Adipocyte (in vitro differentiated cells): ENCODE measurements around the gene RETREG1.
A peak's percentile ranks its signal among the peaks of the same experiment; 100 is the strongest.

Experiments used
- DNase-seq: peaks from one replicate; pipeline ENCODE4 v3.0.0-alpha.2; 2015; ENCODE audit warnings: low read depth
- H3K27me3 ChIP-seq: replicated peaks from 2 replicates; pipeline ENCODE4 v1.7.0; 2013; ENCODE audit warnings: mild to moderate bottlenecking, low read length, moderate library complexity; ENCODE audit not compliant: control insufficient read depth, insufficient read depth
- H3K36me3 ChIP-seq: 2 replicates; pipeline ENCODE4 v1.7.0; 2013; ENCODE audit warnings: low read length, mild to moderate bottlenecking, moderate library complexity; ENCODE audit not compliant: control insufficient read depth, insufficient read depth, severe bottlenecking
- H3K4me1 ChIP-seq: 2 replicates; pipeline ENCODE4 v1.7.0; 2013; ENCODE audit warnings: mild to moderate bottlenecking, low read length, moderate library complexity; ENCODE audit not compliant: control insufficient read depth, insufficient read depth
- H3K4me3 ChIP-seq: 2 replicates; pipeline ENCODE4 v1.7.0; 2013; ENCODE audit warnings: mild to moderate bottlenecking, low read length, moderate library complexity
- H3K9ac ChIP-seq: 2 replicates; pipeline ENCODE4 v1.7.0; 2013; ENCODE audit warnings: mild to moderate bottlenecking, low read length, moderate library complexity
- H3K9me3 ChIP-seq: 2 replicates; pipeline ENCODE4 v1.7.0; 2013; ENCODE audit warnings: mild to moderate bottlenecking, low read length, moderate library complexity; ENCODE audit not compliant: control insufficient read depth

The RETREG1 gene, protein sequence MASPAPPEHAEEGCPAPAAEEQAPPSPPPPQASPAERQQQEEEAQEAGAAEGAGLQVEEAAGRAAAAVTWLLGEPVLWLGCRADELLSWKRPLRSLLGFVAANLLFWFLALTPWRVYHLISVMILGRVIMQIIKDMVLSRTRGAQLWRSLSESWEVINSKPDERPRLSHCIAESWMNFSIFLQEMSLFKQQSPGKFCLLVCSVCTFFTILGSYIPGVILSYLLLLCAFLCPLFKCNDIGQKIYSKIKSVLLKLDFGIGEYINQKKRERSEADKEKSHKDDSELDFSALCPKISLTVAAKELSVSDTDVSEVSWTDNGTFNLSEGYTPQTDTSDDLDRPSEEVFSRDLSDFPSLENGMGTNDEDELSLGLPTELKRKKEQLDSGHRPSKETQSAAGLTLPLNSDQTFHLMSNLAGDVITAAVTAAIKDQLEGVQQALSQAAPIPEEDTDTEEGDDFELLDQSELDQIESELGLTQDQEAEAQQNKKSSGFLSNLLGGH

DNA sequence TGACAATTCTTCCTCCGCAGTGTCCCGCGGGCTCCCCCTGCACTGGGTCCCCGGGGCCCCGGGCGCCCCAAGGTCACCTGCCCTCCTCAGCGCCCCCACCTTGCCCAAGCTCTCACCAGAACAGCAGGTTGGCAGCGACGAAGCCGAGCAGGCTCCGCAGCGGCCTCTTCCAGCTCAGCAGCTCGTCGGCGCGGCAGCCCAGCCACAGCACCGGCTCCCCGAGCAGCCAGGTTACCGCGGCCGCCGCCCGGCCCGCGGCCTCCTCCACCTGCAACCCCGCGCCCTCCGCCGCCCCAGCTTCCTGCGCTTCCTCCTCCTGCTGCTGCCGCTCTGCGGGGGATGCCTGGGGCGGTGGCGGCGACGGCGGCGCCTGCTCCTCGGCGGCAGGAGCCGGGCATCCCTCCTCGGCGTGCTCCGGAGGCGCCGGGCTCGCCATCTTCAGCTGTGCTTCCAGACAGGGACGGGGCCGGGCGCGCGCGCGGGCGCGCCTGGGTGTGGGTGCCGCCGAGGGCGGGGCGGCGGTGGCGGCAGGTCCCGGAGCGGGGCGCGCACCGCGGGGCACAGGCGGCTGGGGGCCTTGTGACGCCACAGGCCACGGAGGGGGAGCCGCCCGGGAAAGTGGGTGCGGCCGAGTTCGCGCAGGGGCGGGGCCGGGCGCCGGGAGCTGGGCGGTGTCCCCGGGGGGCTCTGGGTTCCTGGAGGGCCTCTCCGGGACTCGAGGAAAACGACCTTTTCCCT, at the start of gene RETREG1:
RETREG1 (minus strand) TSS at position 462 of the 738 bp plus-strand sequence; CDS start at position 436, 26 bp downstream.
- H3K36me3 ChIP-seq = no peaks in the 10 kb centered on the region
- peaks cover 29% of the 10 kb centered on the region for H3K4me1 ChIP-seq
- no peaks in the 10 kb centered on the region for H3K27me3 ChIP-seq
- peak; percentile 70 for DNase-seq
- no peaks in the 10 kb centered on the region for H3K9me3 ChIP-seq
- H3K4me3 ChIP-seq = peak within 1 kb of the TSS; percentile 92
- H3K9ac ChIP-seq = peak within 1 kb of the TSS; percentile 91

DNA sequence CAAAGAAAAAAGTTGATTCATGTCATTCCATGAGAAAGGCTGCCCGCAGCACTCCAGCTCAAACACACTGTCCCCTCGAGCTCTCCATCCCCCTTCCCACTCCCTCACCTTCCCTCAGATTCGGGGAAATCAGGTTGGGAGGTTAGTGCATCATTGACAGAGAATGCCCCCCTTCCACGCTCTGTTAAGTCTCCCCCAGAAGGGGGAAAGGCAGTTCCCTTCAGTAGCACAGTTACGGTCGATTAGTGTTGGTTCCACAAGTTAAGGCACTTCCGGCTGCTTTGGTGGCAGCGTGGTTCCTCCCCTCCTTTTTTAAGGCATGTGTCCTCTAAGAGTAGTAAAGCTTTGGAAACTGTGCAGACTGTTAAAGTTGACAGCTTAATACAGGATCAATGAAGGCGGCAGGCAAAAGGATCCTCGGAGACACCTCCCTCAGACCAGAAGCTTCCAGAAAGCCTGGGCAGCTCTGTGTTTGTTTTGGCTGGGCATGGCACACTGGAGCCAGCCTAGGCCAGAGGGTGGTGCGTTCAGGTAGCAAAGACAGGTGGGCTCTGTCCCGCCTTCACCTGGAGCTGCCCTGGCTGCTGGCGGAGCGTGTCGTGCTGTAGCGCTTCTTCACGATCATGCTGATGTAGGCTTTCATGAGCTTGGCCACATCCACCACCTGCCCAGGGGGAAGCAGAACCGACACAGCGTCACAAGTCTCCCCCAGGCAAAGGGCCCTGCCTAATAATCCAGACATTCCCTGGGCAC, 49.5 kb upstream of the RETREG1 start:
- H3K9me3 ChIP-seq = no peaks in the 10 kb centered on the region

DNA sequence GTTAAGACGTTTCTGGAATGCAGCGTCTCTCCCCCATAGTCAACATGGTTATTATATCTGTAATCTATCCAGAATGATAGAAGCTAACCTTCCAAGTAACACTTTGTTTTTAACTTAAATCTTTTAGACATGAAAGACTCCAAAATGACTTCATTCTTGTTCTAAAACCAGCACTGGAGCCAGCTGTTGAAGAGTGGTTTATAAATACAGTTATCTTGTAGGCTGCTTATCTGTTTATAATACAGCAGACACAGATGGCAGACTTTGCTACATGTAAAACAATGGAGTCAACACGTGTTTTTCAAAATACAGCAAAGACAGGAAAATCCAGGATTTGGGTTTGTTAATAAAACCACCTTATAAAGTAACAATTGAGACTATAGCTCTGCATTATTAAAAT, 48.8 kb upstream of the RETREG1 start:
- peaks cover 6% of the 10 kb centered on the region for H3K36me3 ChIP-seq
- H3K27me3 ChIP-seq = no peaks in the 10 kb centered on the region
- DNase-seq = no peak
- no peak overlapping the region for H3K9ac ChIP-seq
- peaks cover 8% of the 10 kb centered on the region for H3K4me1 ChIP-seq
- no peaks in the 10 kb centered on the region for H3K9me3 ChIP-seq
- H3K4me3 ChIP-seq = no peak overlapping the region

More for the DNA sequence above, 49.5 kb upstream of the RETREG1 start:
- peaks cover 8% of the 10 kb centered on the region for H3K4me1 ChIP-seq
- peaks cover 9% of the 10 kb centered on the region for H3K36me3 ChIP-seq
- H3K9ac ChIP-seq = no peak overlapping the region
- H3K4me3 ChIP-seq = no peak overlapping the region
- DNase-seq = no peak
- H3K27me3 ChIP-seq = no peaks in the 10 kb centered on the region

DNA sequence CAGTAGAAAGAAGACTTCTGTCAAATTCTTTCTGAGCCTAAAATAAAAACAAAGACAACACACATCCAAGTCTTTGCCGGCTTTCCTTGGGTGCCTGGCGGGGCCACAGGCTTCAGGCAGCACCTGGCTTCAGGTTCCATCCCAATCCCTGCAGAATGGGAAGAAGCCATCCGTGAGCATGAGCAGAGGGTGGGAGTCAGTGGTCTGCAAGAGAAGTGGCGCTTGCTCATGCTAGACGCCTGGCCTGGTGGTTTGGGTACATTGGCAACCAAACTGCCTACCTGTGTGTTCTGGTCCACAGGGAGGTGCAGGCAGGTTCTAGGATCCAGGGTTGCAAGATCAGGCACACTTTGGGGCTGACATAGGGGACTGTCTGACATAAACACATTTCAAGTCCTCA, 47.6 kb upstream of the RETREG1 start:
- H3K9ac ChIP-seq = no peak overlapping the region
- no peak overlapping the region for H3K4me3 ChIP-seq
- no peaks in the 10 kb centered on the region for H3K27me3 ChIP-seq
- DNase-seq = no peak
- H3K36me3 ChIP-seq = peaks cover 6% of the 10 kb centered on the region
- H3K9me3 ChIP-seq = no peaks in the 10 kb centered on the region
- no peaks in the 10 kb centered on the region for H3K4me1 ChIP-seq

DNA sequence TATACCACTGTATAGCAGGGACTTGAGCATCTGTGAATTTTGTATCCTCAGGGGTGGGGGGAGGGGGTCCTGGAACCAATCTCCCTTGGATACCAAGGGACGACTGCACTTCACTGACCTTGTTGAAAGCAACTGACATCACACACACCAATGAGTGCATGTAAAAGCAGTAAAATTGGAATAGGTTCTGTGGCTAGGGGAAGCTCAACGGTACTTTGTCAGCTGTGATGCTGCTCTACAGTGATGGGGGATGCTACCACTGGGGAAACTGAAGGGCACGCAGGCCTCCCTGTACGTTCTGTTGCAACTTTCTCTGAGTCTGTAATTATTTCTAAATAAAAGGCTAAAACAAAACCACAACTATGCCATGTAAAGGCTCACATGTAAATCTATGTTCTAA, 47.0 kb upstream of the RETREG1 start:
- Histone ChIP-seq H3K4me3 (no peak overlapping the region), H3K9ac (no peak overlapping the region), H3K27me3 (no peaks in the 10 kb centered on the region), H3K9me3 (peaks cover 4% of the 10 kb centered on the region), H3K36me3 (peaks cover 6% of the 10 kb centered on the region), H3K4me1 (no peaks in the 10 kb centered on the region)
- DNase-seq = peak; percentile 7

DNA sequence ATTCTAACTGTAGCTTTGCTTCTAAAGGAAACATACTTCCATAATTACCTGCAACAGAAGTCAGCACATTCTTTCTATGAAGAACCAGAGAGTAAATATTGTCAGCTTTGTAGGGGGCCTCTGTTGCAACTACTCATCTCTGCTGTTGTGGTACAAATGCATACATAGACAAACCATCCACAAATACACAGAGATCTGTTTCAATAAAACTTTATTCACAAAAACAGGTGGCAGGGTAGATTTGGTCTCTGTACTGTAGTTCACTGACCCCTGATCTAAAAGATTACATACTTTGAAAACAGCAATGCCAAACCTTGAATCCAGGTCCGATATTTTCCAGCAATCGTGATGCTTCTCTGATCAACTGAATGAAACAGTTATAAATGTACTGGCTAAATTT, 44.9 kb upstream of the RETREG1 start:
- H3K9ac ChIP-seq = no peak overlapping the region
- H3K4me1 ChIP-seq = peaks cover 17% of the 10 kb centered on the region
- DNase-seq = no peak
- H3K36me3 ChIP-seq = no peaks in the 10 kb centered on the region
- peaks cover 6% of the 10 kb centered on the region for H3K9me3 ChIP-seq
- no peaks in the 10 kb centered on the region for H3K27me3 ChIP-seq
- no peak overlapping the region for H3K4me3 ChIP-seq

DNA sequence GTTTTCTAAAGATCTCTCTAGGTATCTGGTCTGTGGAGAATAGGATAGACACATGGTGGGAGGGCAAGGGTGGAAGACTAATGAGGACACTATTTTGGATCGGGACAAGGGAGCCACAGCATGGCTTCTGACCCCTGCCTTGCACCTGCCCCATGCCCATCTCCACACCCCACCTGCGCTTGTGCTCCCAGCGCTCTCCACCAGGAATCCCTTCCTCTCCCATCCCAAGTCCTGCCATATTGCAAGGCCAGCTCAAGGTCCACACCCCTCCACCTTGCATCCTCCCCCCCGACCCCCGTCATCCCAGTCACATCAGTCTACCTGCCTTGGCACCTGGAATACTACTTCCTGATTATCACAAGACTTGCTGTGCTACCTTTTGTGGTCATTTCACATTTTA, 44.2 kb upstream of the RETREG1 start:
- peaks cover 23% of the 10 kb centered on the region for H3K4me1 ChIP-seq
- H3K36me3 ChIP-seq = no peaks in the 10 kb centered on the region
- no peak for DNase-seq
- no peak overlapping the region for H3K4me3 ChIP-seq
- H3K9ac ChIP-seq = no peak overlapping the region
- no peaks in the 10 kb centered on the region for H3K27me3 ChIP-seq
- H3K9me3 ChIP-seq = peaks cover 6% of the 10 kb centered on the region

DNA sequence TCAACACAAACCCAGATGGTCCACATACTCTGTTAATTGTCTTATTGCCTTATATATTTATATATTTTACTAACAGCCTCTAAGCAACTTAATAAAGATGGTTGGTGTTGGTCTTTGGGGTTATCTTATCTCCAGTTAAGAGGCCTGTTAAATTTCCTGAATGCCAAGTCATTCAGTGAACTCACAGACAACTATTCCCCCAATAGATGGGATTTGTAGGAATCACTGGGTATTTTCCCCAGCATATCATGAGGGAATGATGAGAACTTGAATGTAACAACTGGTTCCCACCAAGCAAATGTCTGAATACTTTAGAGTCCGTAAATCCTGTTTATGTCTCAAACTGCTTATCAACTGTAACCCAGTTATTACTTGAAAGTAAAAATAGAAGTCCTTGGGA, 42.7 kb upstream of the RETREG1 start:
- no peak for DNase-seq
- Histone ChIP-seq H3K4me3 (no peak overlapping the region), H3K27me3 (no peaks in the 10 kb centered on the region), H3K36me3 (no peaks in the 10 kb centered on the region), H3K9me3 (peaks cover 9% of the 10 kb centered on the region), H3K9ac (no peak overlapping the region), H3K4me1 (peaks cover 23% of the 10 kb centered on the region)

DNA sequence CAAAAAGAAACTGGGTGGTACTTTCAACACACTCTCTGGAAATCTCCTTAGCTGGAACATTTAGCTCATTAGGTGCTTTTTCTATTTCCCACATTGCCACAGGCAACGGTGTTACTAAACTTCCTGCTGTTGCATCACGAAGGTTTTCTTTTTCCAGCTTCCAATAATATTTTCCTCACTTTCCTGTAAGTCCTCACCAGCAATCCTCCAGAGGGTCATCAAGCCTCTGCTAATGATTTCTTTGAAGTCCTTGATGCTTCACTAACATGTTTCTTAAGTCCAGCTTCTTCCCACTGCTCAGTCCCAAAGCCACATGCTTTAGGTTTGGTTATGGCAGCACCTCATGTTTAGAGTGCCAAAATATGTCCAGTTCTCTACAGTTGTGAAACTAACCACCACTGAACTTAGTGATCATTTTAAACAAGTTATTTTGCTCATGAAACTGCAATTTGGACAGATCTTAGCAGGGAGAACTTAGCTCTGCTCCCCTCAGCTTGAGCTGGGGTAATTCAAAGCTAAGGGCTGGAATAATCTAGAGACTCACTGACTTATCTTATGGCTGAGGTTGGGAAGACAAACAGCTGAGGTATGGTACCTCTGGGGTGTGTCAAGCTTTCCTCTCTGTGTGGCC, 39.9 kb upstream of the RETREG1 start:
- H3K4me3 ChIP-seq = peak overlapping the region; percentile 37
- peak; percentile 32 for DNase-seq
- peak overlapping the region; percentile 78 for H3K9ac ChIP-seq
- no peaks in the 10 kb centered on the region for H3K27me3 ChIP-seq
- peaks cover 23% of the 10 kb centered on the region for H3K4me1 ChIP-seq
- H3K9me3 ChIP-seq = peaks cover 9% of the 10 kb centered on the region
- H3K36me3 ChIP-seq = no peaks in the 10 kb centered on the region

DNA sequence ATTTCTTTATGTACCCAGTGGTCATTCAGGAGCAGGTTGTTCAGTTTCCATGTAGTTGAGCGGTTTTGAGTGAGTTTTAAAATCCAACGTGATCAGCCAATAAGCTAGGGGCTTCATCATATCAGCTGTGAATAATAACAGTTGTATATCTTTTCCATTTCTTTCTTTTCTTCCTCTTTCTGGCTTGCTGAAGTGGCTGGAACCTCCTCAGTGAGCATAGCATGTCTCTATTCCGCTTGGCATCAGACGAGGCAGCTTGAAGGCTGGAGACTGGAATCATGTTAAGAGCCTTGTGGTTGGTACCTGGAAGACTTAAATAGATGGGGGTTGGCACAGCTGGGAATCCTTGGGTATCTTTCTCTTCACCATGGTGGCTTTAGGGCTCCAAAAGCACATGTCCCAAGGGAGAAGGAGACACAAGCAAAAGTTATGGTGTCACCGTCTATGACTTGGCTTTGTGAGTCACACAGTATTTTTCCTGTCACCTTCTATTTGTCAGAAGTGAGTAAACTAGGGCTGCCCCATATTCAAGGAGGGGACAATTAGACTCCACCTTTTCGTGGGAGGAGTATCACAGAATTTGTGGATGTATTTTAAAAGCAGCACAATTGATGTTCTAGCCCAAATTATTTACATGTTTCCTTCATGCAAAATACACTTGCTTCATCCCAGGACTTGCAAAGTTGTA, 38.0 kb upstream of the RETREG1 start:
- Histone ChIP-seq H3K9me3 (peaks cover 9% of the 10 kb centered on the region), H3K4me1 (peaks cover 23% of the 10 kb centered on the region), H3K4me3 (no peak overlapping the region), H3K36me3 (no peaks in the 10 kb centered on the region), H3K9ac (no peak overlapping the region), H3K27me3 (no peaks in the 10 kb centered on the region)
- DNase-seq = no peak
